CD4-positive, alpha-beta T cell treated with Interleukin-15 for 4 hours (primary cell): ENCODE results near the gene CPXM1.
"Not testable (repeated sequence)": the region's sequence is repeated elsewhere in the genome, so short reads cannot be mapped to it uniquely, and the experiment has no call there.

ENCODE experiments used
- DNase-seq: peaks from one replicate; pipeline ENCODE4 v3.0.0-alpha.2; 2020; ENCODE audit warnings: low spot score

The CPXM1 gene

DNA sequence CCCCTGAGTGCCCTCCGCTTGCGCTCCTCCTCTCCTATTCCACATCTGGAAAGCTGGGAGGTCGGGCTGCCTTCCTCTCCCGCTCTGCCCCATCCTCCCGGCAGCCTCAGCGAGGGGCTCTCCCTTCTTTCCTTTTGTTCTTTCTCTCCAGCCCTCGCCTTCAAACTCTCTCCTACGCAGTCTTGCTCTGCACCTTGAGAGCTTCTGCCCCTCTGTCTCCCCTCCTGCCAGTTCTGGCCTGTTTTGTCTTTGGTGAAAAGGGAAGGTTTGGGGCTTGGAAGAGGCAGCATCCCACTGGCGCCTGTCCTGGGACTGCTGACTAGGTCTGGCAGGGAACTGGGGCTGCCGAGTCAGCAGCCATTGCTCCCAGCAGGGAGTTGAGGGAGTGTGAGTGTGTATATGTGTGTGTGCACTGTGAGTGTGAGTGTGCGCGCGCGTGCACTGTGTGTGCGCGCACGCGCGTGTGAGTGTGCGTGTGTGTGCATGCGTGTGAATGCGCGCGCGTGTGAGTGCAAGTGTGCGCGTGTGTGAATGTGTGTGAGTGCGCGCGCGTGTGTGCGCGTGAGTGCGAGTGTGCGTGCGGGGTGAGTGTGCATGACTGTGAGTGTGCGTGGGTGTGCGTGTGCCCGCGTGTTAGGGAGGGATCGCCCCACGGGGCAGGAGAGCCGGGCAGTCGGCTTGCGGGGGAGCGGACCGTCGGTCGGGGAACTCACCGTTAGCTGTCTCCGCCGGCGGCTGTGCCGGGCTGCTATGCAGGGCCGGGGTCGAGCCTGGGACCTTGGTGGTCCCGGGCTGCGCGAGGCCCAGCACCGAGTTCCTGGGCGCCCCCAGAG lies 523 bp downstream of the CPXM1 start:
- no peak for DNase-seq

DNA sequence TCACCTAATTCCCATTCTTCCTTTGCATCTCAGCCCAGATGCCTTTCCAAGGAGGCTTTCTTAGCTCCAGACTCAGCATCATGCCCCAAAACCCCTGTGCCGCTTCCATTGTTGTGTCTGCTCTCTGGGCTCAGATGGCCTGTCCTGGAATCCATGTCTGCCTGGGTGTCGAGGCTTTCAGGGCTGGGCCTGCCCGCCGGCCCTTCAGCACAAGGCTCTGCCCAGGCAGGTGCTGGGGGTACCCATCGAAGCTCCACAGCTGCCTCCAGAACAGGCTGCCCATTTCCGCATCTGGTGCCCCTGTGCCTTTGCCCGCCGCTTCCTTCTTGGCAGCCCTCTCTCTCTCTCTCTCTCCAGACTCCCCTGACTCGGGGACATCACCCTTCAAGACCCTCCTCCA lies 1.2 kb downstream of the CPXM1 start:
- no peak for DNase-seq

GRCh38 chr20:2798814-2799213 lies 1.6 kb downstream of the CPXM1 start:
- DNase-seq = no peak

DNA sequence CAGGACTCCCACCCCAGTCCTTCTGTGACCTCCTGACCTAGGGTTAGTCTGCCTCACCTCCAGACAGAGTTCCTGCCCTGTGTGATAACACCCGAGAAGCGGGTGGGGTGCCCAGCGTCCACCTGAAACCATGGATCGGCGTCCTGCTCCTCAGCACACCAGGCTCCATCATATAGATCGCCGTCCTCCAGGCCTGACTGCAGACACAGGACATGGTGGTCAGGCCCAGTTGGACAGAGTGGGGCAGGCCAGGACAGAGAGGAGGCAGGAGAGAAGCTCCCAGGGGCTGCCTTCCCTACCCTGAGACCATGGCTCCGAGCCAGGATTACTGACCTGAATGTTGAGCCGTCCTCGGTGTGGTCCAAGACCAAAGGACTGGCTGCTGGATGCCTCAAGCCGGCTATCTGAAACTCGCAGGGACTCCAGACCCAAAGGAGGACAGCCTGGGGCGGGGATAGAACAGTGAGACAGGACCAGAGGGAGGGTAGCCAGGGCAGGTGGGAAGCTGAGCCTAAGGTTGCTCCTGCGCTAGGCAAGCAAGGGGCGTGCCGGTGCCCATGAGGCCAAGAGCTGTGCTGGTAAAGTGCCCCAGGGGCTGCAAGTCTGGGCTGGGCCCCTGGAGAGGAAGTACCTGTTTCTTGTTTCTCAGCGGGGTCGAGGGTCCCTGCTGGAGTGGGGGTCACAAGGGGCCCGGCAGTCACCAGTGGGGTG lies 2.2 kb downstream of the CPXM1 start:
- DNase-seq = no peak

DNA sequence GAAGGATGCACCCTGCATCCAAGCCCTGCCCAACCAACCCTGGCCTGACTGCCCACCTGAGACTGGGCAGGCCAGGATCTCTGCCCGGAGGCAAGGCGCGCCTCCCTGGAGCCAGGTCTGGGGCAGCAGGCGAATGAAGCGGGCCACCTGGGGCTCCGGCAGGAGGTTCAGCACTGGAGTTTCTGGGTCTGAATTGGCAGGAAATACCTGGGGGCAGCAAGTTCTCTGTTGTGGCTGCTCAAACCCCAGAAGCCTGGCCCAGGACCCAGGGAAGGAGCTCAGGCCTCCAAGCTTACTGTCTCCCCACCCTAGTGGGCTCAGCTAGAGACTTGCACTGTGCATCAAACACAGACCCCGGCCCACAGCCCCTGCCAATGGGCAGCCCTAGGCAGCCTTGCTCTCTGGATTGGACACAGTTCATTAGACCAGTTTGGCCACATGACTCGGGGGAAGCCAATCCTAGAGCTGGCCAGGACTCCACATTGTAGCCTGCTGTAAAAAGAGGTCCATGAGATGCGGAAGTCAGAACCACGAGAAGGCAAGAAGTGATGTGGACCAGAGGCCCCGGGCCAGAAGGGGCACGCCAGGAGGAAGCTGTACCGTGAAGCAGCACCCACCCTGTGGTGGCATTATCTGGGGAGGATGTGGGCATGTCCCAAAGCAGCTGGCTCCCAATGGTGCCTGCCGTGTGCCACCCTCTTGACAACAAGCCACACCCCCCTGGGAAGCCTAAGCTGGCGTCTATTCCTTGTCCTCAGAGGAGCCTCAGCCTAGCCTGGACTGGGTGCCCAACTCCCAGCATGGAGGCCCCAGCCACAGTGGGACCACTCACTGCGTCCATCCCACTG lies 3.1 kb downstream of the CPXM1 start:
- DNase-seq = no peak

GRCh38 chr20:2796011-2796660 lies 4.3 kb downstream of the CPXM1 start:
- DNase-seq = no peak

DNA sequence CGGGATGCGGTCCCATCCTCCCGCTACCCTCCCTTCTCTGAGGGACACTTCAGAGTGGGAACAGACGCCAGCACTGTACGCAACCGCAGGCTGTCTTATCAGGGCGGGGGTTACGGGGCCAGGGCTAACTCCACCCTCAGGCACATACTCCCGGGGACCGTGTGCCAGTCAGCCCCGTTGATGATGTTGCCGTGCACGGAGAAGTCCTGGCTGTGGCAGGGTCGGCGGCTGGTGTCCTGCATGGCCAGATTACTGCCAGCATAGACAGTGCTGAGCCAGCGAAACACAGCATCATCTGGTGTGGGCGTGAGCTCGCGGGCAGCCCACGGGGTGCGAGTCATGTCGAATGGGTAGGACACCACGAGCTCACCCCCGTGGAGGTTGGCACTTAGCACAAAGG lies 5.0 kb downstream of the CPXM1 start:
- DNase-seq = no peak

DNA sequence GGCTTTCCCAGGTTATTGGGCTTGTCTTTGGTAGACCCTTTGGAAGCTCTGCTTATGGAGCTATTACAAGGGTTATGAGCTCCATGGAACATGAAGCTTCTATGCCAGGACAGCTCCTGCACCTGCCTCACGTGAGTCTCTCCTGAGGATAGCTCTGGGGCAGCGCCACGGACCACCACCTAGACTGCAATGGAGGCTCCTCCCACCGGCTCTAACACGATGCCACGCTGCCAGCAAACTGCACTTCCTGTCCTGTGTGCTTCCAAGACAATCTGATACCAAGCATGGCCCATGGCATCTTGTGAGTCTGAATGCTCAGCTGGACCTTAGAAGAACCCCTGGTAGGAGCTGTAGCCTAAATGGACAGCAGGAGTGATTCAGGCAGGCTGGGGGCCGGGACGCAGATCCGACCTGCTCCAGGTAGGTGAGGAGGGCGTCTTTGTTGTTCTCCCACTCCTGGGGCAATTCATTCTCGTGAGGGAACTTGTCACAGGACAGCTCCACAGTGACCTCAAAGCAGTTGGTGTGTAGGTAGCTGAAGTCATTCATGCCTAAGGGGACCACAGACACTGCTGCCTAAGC lies 5.5 kb downstream of the CPXM1 start:
- no peak for DNase-seq

- no peak for DNase-seq
Observed at GRCh38 chr20:2794202-2794748, 6.2 kb downstream of the CPXM1 start.

- no peak for DNase-seq
Observed at GRCh38 chr20:2793471-2793870, 7.0 kb downstream of the CPXM1 start.

- DNase-seq = no peak
Observed at GRCh38 chr20:2783908-2784566, 16.4 kb downstream of the CPXM1 start.

GRCh38 chr20:2780948-2781347 lies 19.5 kb downstream of the CPXM1 start:
- no peak for DNase-seq

DNA sequence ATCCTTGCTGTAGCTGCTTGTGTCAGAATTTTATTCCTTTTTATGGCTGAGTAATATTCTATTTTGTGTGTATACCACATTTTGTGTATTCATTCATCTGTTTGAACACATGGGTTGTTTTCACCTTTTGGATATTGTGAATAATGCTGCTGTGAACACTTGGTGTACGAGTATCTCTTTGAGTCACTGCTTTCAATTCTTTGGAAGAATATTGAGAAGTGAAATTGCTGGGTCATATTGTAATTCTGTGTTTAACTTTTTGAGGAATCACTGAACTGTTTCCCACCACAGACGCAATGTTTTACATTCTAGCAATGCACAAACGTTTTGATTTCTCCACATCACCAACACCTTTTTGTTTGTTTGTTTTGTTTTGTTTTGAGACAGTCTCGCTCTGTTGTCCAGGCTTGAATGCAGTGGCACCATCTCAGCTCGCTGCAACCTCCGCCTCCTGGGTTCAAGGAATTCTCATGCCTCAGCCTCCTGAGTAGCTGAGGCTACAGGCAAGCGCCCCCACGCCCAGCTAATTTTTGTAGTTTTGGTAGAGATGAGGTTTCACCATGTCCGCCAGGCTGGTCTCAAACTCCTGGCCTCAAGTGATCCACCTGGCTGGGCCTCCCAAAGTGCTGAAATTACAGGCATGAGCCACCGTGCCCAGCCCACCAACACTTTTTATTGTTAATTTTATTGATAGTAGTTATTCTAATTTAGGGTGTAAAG lies 21.7 kb downstream of the CPXM1 start:
- DNase-seq = no peak

DNA sequence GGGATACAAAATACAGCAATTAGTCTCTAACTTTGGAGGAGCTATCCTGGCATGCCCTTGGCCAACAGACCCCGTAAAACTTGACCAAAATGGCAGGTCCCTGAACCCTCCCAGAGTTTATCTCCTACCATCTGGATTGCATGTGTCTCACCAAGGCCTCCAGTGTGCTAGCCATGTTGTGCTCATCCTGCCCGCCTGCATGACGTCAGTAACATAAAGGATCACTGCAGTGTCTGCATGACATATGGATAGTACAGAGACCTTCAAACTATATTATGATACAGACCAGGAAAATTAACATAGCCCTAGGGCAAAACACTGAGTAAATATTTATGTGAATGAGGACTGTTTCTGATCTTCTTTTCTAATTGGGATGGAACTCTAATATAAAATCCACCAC lies 25.3 kb downstream of the CPXM1 start:
- DNase-seq = no peak

DNA sequence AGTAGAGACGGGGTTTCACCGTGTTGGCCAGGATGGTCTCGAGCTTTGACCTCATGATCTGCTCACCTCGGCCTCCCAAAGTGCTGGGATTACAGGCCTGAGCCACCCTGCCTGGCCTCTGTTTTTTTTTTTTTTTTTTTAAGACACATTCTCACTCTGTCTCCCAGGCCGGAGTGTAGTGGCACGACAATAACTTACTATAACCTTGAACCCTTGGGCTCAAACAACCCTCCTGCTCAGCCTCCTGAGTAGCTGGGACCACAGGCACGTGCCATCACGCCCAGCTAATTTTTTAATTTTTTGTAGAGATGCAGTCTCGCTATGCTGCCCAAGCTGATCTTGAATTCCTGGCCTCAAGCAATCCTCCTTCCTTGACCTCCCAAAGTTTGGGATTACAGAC lies 26.6 kb downstream of the CPXM1 start:
- DNase-seq = no peak

- DNase-seq = no peak
Observed at GRCh38 chr20:2771631-2772080, 28.8 kb downstream of the CPXM1 start.

DNA sequence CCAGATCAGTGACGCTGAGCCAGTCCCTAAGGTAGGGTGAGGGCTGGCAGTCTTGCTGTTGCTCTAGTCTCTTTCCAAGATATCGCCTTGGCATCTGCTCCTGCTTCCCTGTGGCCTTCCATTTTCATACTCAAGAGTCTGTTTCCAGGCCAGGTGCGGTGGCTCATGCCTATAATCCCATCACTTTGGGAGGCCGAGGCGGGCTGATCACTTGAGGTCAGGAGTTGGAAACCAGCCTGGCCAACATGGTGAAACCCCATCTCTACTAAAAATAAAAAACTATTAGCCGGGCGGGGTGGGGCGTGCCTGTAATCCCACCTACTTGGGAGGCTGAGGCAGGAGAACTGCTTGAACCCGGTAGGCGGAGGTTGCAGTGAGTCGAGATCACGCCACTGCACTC lies 30.3 kb downstream of the CPXM1 start:
- DNase-seq = not testable (repeated sequence)

DNA sequence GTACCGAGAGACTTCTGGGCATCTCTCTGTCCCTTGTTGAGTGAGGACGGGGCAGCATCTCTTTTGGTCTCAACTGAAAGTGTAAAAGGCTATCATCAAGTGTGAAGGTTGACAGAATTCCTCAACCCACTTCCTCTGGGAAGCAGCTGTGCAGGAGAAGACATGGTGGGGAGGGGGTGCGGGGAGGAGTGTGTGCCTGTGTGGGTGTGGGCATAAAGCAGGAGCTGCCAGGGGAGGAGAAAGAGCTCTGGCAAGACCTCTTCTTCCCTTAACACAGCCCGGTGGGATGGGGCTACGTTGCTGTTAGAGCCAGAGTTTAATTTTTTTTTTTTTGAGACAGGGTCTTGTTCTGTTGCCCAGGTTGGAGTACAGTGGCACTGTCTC lies 31.8 kb downstream of the CPXM1 start:
- DNase-seq = no peak

DNA sequence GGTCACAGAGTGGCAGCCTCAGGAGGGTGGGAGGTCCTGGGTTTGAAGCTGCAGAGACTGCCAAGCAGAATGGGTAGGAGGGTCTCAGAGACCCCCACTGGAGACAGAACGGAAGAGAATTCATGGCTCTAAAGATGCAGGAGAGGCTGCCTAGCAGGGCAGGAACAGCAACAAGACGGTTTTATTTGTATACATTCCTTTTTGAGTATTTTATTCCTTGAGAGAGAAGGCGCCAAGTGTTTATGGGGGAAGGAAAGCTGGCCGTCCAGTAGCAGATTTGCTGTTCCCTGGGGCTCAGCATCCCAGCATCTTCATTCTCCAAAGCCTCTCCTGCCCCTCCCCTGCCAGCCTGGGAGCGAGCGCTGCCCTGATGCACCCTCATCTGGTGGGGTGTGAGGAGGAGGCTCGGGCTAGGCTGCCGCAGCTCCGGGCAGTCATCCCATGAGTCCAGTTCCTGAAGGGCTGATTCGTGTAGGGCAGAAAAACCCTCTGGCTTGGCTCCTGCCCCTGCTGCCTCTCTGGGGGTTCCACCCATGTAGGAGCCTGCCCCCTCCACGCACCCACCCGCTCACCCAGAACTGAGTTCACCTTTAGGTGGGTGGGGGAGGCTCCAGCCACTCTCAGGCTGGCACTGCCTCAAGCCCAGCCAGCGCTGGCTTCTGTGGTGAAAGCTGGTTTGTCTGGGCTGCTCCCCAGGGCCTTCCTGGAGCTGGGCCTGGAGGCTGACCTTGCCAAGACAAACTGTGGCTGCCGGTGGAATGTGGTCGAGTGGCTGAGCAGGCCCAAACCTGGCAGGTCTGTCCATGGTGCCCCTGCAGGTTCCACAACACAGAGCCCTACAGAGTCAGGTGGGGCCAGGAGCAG lies 32.4 kb downstream of the CPXM1 start:
- no peak for DNase-seq
